Lower leg skin (tissue), 3 donors: ENCODE measurements around the gene SLC3A2.

Source experiments
- CTCF ChIP-seq, 3 donors: fragments of 450-650 bp; IDR thresholded peaks; one replicate each; pipeline ENCODE4 v1.5.1; 2016; ENCODE audit warnings: antibody characterized with exemption in 3 of 3, mild to moderate bottlenecking in 3 of 3, moderate library complexity in 2 of 3
- POLR2A ChIP-seq, 2 donors: fragments of 450-650 bp; IDR thresholded peaks; one replicate each; pipeline ENCODE4 v1.6.1; 2016 to 2017; ENCODE audit warnings: antibody characterized with exemption in 2 of 2, mild to moderate bottlenecking in 1 of 2, moderate library complexity in 1 of 2

- no peak for TF ChIP-seq CTCF (IDR thresholded peaks at IDR 0.05)
- no peak for TF ChIP-seq POLR2A (IDR thresholded peaks at IDR 0.05)
These were observed 47.3 kb downstream of the SLC3A2 start for GRCh38 chr11:62928011-62928410.
